ENCODE data around the gene USP32.

The USP32 gene

GRCh38 chr17:60284709-60285108 lies 107.2 kb downstream of the USP32 start:
- no peak for ATAC-seq
- peak overlapping the region; percentile 5 for H3K27ac Mint-ChIP-seq
- H3K4me3 Mint-ChIP-seq, result no peak overlapping the region
- peaks cover 20% of the 10 kb centered on the region for H3K4me1 Mint-ChIP-seq
- H3K9me3 Mint-ChIP-seq, result no peaks in the 10 kb centered on the region
- H3K27me3 Mint-ChIP-seq, result no peaks in the 10 kb centered on the region
- H3K36me3 Mint-ChIP-seq, result peaks cover 39% of the 10 kb centered on the region

- Mint-ChIP-seq H3K27me3 (no peaks in the 10 kb centered on the region), H3K9me3 (no peaks in the 10 kb centered on the region), H3K36me3 (peaks cover 39% of the 10 kb centered on the region), H3K4me3 (no peak overlapping the region), H3K27ac (no peak overlapping the region), H3K4me1 (peaks cover 20% of the 10 kb centered on the region)
- ATAC-seq, result no peak
Observed at GRCh38 chr17:60283816-60284215, 108.1 kb downstream of the USP32 start.

- no peaks in the 10 kb centered on the region for H3K27me3 Mint-ChIP-seq
- H3K36me3 Mint-ChIP-seq, result peaks cover 25% of the 10 kb centered on the region
- H3K4me3 Mint-ChIP-seq, result no peak overlapping the region
- H3K9me3 Mint-ChIP-seq, result no peaks in the 10 kb centered on the region
- no peak for ATAC-seq
- H3K4me1 Mint-ChIP-seq, result peaks cover 25% of the 10 kb centered on the region
- no peak overlapping the region for H3K27ac Mint-ChIP-seq
Observed at GRCh38 chr17:60280673-60281072, 111.3 kb downstream of the USP32 start.

GRCh38 chr17:60278237-60278636 lies 113.7 kb downstream of the USP32 start:
- Mint-ChIP-seq H3K4me3 (no peak overlapping the region), H3K9me3 (no peaks in the 10 kb centered on the region), H3K27me3 (no peaks in the 10 kb centered on the region), H3K27ac (no peak overlapping the region), H3K4me1 (peaks cover 7% of the 10 kb centered on the region), H3K36me3 (peaks cover 12% of the 10 kb centered on the region)
- no peak for ATAC-seq

GRCh38 chr17:60277258-60277657 lies 114.7 kb downstream of the USP32 start:
- H3K4me1 Mint-ChIP-seq, result peaks cover 7% of the 10 kb centered on the region
- no peak overlapping the region for H3K4me3 Mint-ChIP-seq
- no peak overlapping the region for H3K27ac Mint-ChIP-seq
- no peak for ATAC-seq
- no peaks in the 10 kb centered on the region for H3K9me3 Mint-ChIP-seq
- H3K27me3 Mint-ChIP-seq, result no peaks in the 10 kb centered on the region
- H3K36me3 Mint-ChIP-seq, result peaks cover 13% of the 10 kb centered on the region

GRCh38 chr17:60269417-60269816 lies 122.5 kb downstream of the USP32 start:
- Mint-ChIP-seq H3K27ac (no peak overlapping the region), H3K36me3 (peaks cover 14% of the 10 kb centered on the region), H3K4me1 (no peaks in the 10 kb centered on the region), H3K27me3 (no peaks in the 10 kb centered on the region), H3K4me3 (no peak overlapping the region), H3K9me3 (no peaks in the 10 kb centered on the region)
- ATAC-seq, result no peak

- H3K27me3 Mint-ChIP-seq, result no peaks in the 10 kb centered on the region
- H3K4me1 Mint-ChIP-seq, result no peaks in the 10 kb centered on the region
- peaks cover 77% of the 10 kb centered on the region for H3K36me3 Mint-ChIP-seq
- no peak for ATAC-seq
- H3K27ac Mint-ChIP-seq, result no peak overlapping the region
- H3K4me3 Mint-ChIP-seq, result no peak overlapping the region
- H3K9me3 Mint-ChIP-seq, result no peaks in the 10 kb centered on the region
Observed at GRCh38 chr17:60260540-60260939, 131.4 kb downstream of the USP32 start.

GRCh38 chr17:60258313-60258712 lies 133.6 kb downstream of the USP32 start:
- H3K27me3 Mint-ChIP-seq, result no peaks in the 10 kb centered on the region
- ATAC-seq, result no peak
- H3K36me3 Mint-ChIP-seq, result peaks cover 69% of the 10 kb centered on the region
- H3K27ac Mint-ChIP-seq, result no peak overlapping the region
- no peak overlapping the region for H3K4me3 Mint-ChIP-seq
- H3K4me1 Mint-ChIP-seq, result no peaks in the 10 kb centered on the region
- H3K9me3 Mint-ChIP-seq, result no peaks in the 10 kb centered on the region

GRCh38 chr17:60256174-60256573 lies 135.8 kb downstream of the USP32 start:
- no peaks in the 10 kb centered on the region for H3K9me3 Mint-ChIP-seq
- no peak overlapping the region for H3K4me3 Mint-ChIP-seq
- H3K36me3 Mint-ChIP-seq, result peaks cover 62% of the 10 kb centered on the region
- H3K27me3 Mint-ChIP-seq, result no peaks in the 10 kb centered on the region
- ATAC-seq, result no peak
- no peak overlapping the region for H3K27ac Mint-ChIP-seq
- no peaks in the 10 kb centered on the region for H3K4me1 Mint-ChIP-seq

- H3K36me3 Mint-ChIP-seq, result peaks cover 53% of the 10 kb centered on the region
- H3K27ac Mint-ChIP-seq, result no peak overlapping the region
- no peak overlapping the region for H3K4me3 Mint-ChIP-seq
- no peaks in the 10 kb centered on the region for H3K9me3 Mint-ChIP-seq
- H3K4me1 Mint-ChIP-seq, result no peaks in the 10 kb centered on the region
- ATAC-seq, result no peak
- H3K27me3 Mint-ChIP-seq, result no peaks in the 10 kb centered on the region
Observed at GRCh38 chr17:60253048-60253447, 138.9 kb downstream of the USP32 start.

GRCh38 chr17:60252459-60252858 lies 139.5 kb downstream of the USP32 start:
- no peak for ATAC-seq
- no peaks in the 10 kb centered on the region for H3K27me3 Mint-ChIP-seq
- no peaks in the 10 kb centered on the region for H3K9me3 Mint-ChIP-seq
- no peak overlapping the region for H3K4me3 Mint-ChIP-seq
- H3K27ac Mint-ChIP-seq, result no peak overlapping the region
- no peaks in the 10 kb centered on the region for H3K4me1 Mint-ChIP-seq
- peaks cover 54% of the 10 kb centered on the region for H3K36me3 Mint-ChIP-seq

GRCh38 chr17:60249290-60249826 lies 142.6 kb downstream of the USP32 start:
- peaks cover 44% of the 10 kb centered on the region for H3K36me3 Mint-ChIP-seq
- no peak for ATAC-seq
- H3K4me3 Mint-ChIP-seq, result no peak overlapping the region
- no peaks in the 10 kb centered on the region for H3K9me3 Mint-ChIP-seq
- no peaks in the 10 kb centered on the region for H3K27me3 Mint-ChIP-seq
- no peaks in the 10 kb centered on the region for H3K4me1 Mint-ChIP-seq
- H3K27ac Mint-ChIP-seq, result no peak overlapping the region

GRCh38 chr17:60248618-60249289 lies 143.2 kb downstream of the USP32 start:
- no peaks in the 10 kb centered on the region for H3K27me3 Mint-ChIP-seq
- H3K4me3 Mint-ChIP-seq, result no peak overlapping the region
- H3K36me3 Mint-ChIP-seq, result peaks cover 44% of the 10 kb centered on the region
- no peaks in the 10 kb centered on the region for H3K9me3 Mint-ChIP-seq
- ATAC-seq, result no peak
- no peak overlapping the region for H3K27ac Mint-ChIP-seq
- no peaks in the 10 kb centered on the region for H3K4me1 Mint-ChIP-seq

GRCh38 chr17:60247836-60248461 lies 144.0 kb downstream of the USP32 start:
- Mint-ChIP-seq H3K27ac (no peak overlapping the region), H3K36me3 (peaks cover 44% of the 10 kb centered on the region), H3K4me1 (no peaks in the 10 kb centered on the region), H3K27me3 (no peaks in the 10 kb centered on the region), H3K4me3 (no peak overlapping the region), H3K9me3 (no peaks in the 10 kb centered on the region)
- no peak for ATAC-seq

GRCh38 chr17:60244656-60245055 lies 147.3 kb downstream of the USP32 start:
- H3K27ac Mint-ChIP-seq, result no peak overlapping the region
- no peak overlapping the region for H3K4me3 Mint-ChIP-seq
- H3K9me3 Mint-ChIP-seq, result peaks cover 3% of the 10 kb centered on the region
- no peaks in the 10 kb centered on the region for H3K4me1 Mint-ChIP-seq
- no peaks in the 10 kb centered on the region for H3K27me3 Mint-ChIP-seq
- ATAC-seq, result no peak
- peaks cover 45% of the 10 kb centered on the region for H3K36me3 Mint-ChIP-seq

- no peak overlapping the region for H3K4me3 Mint-ChIP-seq
Observed at GRCh38 chr17:60240290-60240689, 151.6 kb downstream of the USP32 start.

More at GRCh38 chr17:60240290-60240689, 151.6 kb downstream of the USP32 start:
- no peak overlapping the region for H3K27ac Mint-ChIP-seq
- H3K27me3 Mint-ChIP-seq, result no peaks in the 10 kb centered on the region
- H3K4me1 Mint-ChIP-seq, result no peaks in the 10 kb centered on the region
- peaks cover 3% of the 10 kb centered on the region for H3K9me3 Mint-ChIP-seq
- peaks cover 27% of the 10 kb centered on the region for H3K36me3 Mint-ChIP-seq
- ATAC-seq, result no peak
